Stimulated activated CD4-positive, alpha-beta T cell treated with anti-CD3 and anti-CD28 coated beads, Interleukin-15, amount 100 ng/mL, for 1 hour (primary cell): ENCODE results near the gene METTL5.
"Not testable (repeated sequence)": the region's sequence is repeated elsewhere in the genome, so short reads cannot be mapped to it uniquely, and the experiment has no call there.

ENCODE experiments used
- DNase-seq, 2 donors: peaks; one replicate each; pipeline ENCODE4 v3.0.0-alpha.2; 2020; ENCODE audit warnings: low read depth in 1 of 2, low spot score in 1 of 2

Gene METTL5

GRCh38 chr2:169834401-169834800 is 9.7 kb upstream of the METTL5 start:
- DNase-seq = no peak

GRCh38 chr2:169828141-169828811 is 3.6 kb upstream of the METTL5 start:
- no peak for DNase-seq

GRCh38 chr2:169827272-169828140 is 2.8 kb upstream of the METTL5 start, which contains the start of gene UBR3:
Gene UBR3, plus strand, starts transcription at chr2:169827454. Its CDS starts 54 bp downstream, at chr2:169827508.
- peak; percentile 78 to 87 for DNase-seq

GRCh38 chr2:169823996-169824372 is 721 bp downstream of the METTL5 start:
- DNase-seq = no peak

- DNase-seq = no peak
These were observed 1.8 kb downstream of the METTL5 start for GRCh38 chr2:169822785-169823392.

- DNase-seq = no peak
These were observed 2.7 kb downstream of the METTL5 start for GRCh38 chr2:169822036-169822435.

GRCh38 chr2:169820101-169820500 is 4.6 kb downstream of the METTL5 start:
- DNase-seq = not testable (repeated sequence)

- no peak for DNase-seq
These were observed 5.6 kb downstream of the METTL5 start for GRCh38 chr2:169819106-169819505.

- no peak for DNase-seq
These were observed 6.5 kb downstream of the METTL5 start for GRCh38 chr2:169818241-169818640.

GRCh38 chr2:169817369-169817768 is 7.3 kb downstream of the METTL5 start:
- DNase-seq = not testable (repeated sequence)

- DNase-seq = not testable (repeated sequence)
These were observed 7.7 kb downstream of the METTL5 start for GRCh38 chr2:169816961-169817360.

GRCh38 chr2:169815849-169816248 is 8.9 kb downstream of the METTL5 start:
- no peak for DNase-seq

- no peak for DNase-seq
These were observed 16.5 kb downstream of the METTL5 start for GRCh38 chr2:169808221-169808620.

GRCh38 chr2:169806586-169806985 is 18.1 kb downstream of the METTL5 start:
- no peak for DNase-seq

GRCh38 chr2:169803480-169803879 is 21.2 kb downstream of the METTL5 start:
- DNase-seq = no peak

GRCh38 chr2:169798718-169799592 is 25.8 kb downstream of the METTL5 start, which contains the start of gene SSB:
Gene SSB, plus strand, starts transcription at chr2:169798871. Its CDS starts 2,090 bp downstream, at chr2:169800961.
- peak; percentile 87 to 90 for DNase-seq

GRCh38 chr2:169798397-169798717 is 26.3 kb downstream of the METTL5 start:
- no peak for DNase-seq

- DNase-seq = no peak
These were observed 27.1 kb downstream of the METTL5 start for GRCh38 chr2:169797601-169798000.

- DNase-seq = no peak
These were observed 28.3 kb downstream of the METTL5 start for GRCh38 chr2:169796441-169796840.

- no peak for DNase-seq
These were observed 29.5 kb downstream of the METTL5 start for GRCh38 chr2:169795181-169795580.

- DNase-seq = no peak
These were observed 34.1 kb downstream of the METTL5 start for GRCh38 chr2:169790581-169790980.
